GM18868 (cell line): ENCODE measurements around the gene SLC17A3.

Experiments used
- ATAC-seq: cut with Tn5 transposase; IDR thresholded peaks from one replicate; pipeline ENCODE4 v1.9.1; 2021; ENCODE audit warnings: mild to moderate bottlenecking, moderate library complexity; ENCODE audit not compliant: unreplicated experiment

SLC17A3 gene, protein sequence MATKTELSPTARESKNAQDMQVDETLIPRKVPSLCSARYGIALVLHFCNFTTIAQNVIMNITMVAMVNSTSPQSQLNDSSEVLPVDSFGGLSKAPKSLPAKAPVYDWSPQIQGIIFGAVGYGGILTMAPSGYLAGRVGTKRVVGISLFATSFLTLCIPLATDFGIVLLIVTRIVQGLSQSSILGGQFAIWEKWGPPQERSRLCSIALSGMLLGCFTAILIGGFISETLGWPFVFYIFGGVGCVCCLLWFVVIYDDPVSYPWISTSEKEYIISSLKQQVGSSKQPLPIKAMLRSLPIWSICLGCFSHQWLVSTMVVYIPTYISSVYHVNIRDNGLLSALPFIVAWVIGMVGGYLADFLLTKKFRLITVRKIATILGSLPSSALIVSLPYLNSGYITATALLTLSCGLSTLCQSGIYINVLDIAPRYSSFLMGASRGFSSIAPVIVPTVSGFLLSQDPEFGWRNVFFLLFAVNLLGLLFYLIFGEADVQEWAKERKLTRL

DNA sequence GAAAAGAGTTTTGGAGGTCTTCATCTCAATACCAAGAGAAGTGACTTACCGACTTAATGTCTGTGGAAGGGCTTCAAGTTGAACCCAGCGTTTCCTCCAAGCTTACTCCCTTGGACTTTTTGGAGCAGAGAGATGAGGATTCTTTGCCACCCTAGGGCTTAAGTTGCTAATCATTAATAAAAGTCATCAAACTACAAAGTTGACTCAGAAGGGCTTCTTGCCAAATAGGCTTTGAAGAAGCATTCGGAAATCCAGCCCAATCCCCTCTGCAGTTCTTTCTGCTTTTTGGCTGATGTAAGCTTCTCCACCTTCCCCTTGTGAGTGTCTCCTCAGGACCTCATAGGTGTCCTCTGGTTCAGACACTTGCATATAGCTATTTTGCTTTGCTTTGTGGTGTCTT lies at the start of gene SLC17A3:
Gene SLC17A3, minus strand, starts transcription at position 126 of the 400 bp plus-strand sequence. CDS start 5,856 bp downstream, outside the sequence.
- ATAC-seq = no peak

DNA sequence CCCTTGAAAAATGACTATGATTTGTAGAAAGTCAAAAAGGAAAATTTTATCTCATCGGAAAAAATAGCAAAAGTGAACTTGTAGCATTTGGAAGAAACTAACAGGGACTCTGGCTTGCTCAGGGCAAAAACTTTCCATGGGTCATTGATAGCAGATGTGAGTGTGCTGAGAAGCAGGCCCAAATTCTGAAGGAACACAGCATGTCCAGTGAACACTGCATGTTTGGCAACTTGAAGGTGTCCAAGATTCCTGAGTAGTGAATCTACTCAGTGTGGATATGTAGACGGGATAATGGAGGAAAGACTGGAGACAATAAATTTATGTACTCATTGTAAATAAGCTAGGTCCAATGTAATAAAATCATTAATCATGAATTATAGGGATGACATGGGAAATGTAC lies 48.3 kb upstream of the SLC17A3 start:
- ATAC-seq = no peak

DNA sequence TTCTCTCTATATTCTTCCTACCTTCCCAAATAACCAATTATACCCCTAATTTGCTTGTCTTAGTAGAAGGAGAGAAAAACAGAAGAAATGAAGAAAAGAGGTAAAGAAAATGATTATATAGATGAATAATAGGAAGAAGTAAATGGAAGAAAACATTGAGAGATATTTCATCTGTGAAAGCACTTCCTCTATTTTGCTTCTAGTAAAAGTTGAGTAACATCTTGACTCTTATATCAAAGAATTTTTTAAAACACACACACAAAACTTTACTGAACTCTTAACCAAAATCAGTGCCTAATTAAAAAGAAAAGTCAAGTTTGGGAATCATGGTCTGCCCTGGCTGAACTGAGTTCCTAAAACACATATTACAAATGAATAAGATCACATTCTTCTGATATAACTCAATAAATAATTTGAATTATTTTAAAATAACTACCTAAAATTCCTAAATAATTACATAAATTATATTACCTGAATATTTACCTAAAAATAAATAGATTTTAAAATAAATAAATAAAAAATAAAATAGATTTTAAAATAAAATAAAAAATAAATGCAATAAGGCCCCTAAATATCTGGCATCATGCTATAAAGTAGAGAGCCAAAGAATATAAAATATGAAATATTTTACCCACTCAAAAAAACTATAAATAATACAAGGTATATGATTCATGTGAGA lies 47.6 kb upstream of the SLC17A3 start:
- no peak for ATAC-seq

DNA sequence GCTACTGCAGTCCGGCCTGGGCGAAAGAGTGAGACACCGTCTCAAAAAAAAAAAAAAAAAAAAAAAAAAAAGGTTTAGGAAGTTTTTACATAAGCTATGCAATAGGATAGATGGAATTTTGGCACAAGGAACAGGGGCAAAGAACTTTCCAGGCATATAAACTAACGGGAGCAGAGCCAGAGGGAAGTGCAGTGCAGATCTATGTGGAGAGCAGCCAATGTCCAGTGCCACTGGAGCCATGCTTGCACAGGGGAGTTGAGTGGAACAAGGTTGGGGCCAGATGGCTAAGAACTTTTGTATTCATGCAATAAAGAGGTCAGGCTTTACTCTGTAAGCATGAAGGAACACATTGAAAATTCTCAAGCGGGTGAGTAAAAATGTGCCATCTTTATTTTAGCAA lies 45.6 kb upstream of the SLC17A3 start:
- no peak for ATAC-seq

DNA sequence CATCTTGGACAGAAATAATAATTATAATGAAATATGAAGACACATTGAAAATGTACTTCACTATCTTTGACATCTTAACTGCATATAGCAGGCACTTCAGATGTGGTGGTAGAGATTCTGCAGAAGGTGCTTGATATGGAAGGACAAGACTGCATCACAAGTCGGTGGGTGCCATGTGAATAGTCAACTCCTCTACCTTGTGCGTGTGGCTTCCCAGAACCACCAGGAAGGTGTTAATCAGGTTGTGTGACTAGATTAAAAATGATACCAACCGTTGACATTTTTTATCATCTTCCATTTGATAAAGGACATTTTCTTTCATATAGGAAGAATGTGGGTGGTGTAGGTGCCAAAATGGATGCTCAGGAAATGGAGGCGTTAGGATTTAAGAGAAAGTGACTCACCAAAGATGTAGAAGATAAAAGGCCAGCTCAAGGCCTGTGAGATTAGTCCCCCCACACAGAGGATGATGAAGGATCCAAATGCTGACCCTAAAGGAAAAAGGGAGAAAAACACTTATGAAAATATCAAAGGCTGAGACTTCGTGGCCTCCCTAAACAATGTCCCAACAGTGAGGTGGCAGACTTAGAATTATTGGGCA lies 44.1 kb upstream of the SLC17A3 start:
- no peak for ATAC-seq

DNA sequence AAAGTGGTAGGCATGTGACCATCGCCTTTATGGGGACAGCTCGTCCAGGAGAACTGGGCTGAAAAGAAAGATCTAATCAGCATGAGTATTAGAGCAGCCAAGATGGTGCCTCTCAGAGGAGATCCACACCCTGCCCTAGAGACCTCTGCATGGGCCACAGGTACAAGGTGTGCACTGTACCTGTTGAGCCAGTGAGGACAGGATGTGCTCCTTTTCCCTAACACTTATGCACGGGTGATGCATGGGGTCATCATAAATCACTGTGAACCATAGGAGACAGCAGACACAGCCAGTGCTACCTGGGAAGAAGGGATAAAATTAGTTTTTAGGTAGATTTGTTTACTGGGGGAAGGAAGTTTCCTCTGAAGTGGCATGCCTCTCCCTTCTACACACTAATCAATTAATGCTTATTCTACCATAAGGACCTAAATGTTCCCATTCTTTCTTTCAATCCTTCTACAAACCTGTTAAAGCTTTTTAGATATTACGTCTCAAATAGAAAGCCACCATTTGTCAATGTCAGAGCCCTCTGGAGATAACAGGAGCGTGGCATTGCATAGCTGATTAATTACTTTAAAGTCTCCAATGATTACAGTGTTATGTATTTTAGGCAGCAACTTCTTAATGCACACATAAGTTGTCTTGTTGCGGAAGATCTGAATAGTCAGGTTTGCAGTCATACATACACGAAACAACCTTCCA lies 42.9 kb upstream of the SLC17A3 start:
- no peak for ATAC-seq

DNA sequence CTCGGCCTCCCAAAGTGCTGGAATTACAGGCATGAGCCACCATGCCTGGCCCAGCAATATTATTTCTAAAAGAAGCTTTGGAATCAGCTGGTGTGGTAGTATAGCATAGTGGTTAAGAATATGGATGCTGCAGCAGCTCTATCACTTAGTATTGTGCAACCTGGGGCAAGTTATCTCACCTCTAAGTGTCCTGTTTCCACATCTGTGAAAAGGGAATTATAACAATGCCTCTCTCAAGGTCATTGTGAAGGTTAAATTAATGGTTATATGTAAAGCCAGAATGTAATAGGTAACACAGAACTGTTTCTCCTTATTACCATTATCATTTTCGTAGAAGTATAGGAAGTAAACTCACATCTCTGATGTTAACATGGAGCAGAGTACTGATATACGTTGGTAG lies 42.3 kb upstream of the SLC17A3 start:
- ATAC-seq = no peak

DNA sequence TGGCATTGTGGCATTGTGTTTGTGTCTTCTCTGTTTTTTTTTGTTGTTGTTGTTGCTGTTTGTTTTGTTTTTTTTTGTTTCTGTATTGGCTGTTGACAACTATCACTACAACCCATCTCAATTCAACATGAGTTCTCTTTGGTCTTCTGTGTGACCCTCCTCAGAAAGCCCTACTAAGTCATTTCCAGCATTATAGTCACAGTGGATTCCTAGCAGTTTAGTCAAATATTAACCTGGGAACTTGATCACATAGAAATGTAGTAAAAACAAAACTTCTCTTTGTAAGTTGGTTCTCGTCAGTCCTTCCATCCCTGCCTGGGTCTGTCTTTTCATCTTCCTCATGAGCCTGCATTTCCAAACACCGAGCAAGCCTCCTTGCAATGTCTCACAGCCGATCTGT lies 39.7 kb upstream of the SLC17A3 start:
- ATAC-seq = no peak

DNA sequence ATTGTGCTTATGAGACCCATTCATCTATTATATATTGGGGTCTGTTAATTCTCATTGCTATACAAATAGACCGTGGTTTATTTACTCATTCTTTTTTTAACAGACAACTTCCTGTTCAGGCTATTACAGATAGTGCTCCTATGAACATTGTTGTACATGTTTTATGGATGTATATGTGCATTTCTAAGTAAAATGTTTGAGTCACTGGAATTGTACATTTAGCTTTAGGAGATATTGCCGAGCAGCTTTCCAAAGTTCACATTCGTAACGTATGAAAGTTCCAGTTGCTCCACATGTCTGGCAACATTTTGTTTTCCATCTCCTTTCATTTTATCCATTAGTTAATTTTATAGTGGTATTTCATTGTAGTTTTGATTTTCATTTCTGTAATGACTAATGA lies 37.3 kb upstream of the SLC17A3 start:
- no peak for ATAC-seq

DNA sequence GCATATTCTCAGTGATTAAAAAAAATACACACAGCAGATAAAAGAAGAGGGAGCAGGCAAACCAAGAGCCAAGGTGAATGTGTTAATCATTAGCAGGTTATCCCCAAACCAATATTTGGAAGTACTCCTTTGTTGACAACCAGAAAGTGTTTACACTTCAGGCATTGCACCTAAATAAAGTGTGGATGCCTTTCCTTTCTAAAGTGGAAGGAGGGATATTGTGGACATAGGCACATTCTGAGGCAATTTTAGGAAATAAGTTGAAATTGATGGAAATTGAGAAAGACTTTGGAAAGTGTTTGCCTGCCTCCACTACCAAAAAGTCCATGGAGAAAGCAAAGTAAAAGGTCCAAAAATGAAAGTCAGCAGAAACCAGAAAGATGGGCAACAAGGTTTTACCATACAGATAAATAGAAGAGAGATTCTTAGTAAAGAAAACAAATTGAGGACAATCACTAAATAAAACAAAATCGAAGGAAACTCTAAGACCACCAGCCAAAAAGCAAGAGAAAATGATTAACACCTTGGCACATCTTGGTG lies 33.5 kb upstream of the SLC17A3 start:
- no peak for ATAC-seq

DNA sequence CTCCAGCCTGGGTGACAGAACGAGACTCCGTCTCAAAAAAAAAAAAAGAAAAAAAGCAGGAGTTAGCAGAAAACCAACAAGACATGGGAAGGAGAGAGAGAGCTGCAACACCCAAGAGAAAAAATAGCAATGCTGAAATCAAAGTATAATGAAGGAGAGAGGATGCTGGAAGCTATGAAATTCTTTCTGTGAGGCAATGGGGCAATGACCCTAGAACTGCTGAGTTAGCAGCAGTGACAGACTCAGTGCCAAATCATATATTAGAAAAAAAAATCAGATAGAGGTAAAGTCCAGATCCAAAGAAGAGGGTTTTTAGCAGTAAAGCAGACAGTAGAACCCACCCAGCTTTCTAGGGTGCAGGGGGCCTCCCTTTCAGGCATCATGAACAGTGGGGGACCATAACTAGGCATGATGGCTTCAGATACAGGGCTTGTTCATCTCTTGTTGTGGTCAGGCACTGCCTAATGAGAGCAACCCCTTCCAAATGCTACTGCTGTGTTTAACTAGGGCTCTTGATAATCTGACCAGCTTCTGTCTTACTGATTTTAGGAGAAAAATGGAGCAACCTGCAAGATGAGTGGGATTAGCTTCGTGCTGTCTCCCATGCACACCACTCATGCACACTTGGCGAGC lies 29.5 kb upstream of the SLC17A3 start:
- no peak for ATAC-seq

DNA sequence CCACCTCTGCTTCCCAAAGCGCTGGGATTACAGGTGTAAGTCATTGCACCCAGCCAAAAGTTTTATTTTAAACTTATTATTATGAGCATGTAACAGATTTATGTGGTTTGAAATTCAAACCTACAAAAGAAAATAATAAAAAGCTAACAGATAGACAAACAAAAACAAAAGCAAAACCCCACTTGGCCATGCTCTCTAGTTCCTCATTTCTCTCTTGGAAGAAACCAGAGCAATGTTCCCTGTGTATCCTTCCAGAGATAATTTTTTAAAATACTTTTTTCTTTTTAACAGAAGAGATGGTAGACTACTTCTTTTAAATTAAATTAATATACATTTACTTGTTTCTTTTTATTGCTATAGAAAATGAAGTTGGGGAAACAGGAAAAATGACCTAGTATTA lies 28.0 kb upstream of the SLC17A3 start:
- no peak for ATAC-seq

DNA sequence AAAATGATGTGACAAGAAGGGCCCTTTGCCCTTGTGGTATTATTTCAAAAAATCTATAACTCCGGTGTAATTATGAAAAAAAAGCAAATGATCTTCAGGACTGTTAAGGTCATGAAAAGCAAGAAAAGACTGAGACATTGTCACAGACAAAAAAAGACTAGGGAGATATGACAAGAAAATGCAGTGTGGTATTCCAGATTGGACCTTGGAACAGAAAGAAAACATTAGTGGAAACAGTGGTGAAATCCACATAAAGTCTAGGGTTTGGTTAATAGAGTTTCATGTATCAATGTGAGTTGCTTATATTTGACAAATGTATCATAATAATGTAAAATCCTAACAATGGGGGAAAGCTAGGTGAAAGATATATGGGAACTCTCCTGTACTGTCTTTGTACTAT lies 26.8 kb upstream of the SLC17A3 start:
- no peak for ATAC-seq

DNA sequence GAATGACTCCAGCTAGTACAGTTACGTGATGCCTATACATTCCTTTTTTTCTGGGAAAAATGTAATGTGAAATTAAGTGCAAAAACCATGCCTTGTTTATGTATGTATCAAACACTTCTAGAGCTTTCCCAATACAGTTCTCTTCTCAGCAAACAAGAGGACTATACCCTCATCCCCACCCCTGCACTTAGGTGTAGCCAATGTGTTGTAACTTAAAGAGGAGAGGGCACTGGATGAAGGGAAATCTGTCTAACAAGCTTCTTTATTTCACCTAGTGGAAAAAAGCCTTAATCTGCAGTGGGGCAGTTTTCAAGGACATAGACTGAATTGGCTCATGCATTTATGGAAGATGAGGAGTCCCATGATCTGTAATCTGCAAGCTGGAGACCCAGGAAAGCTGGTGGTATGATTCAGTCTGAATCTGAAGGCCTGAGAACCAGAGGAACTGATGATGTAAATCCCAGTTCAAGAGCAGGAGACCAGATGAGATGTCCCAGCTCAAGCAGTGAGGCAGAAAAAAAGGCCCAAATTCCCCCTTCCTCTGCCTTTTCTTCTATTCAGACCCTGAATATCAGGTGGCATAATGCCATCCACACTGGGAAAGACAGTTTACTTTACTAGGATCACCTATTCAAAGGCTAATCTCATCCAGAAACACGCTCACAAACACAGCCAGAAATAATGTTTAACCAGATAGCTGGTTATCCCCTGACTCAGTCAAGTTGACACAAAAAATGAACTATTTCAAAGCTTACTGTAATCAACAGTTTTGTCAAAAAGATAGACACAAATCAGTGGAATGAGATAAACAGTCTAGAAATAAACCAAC lies 25.8 kb upstream of the SLC17A3 start:
- ATAC-seq = no peak

DNA sequence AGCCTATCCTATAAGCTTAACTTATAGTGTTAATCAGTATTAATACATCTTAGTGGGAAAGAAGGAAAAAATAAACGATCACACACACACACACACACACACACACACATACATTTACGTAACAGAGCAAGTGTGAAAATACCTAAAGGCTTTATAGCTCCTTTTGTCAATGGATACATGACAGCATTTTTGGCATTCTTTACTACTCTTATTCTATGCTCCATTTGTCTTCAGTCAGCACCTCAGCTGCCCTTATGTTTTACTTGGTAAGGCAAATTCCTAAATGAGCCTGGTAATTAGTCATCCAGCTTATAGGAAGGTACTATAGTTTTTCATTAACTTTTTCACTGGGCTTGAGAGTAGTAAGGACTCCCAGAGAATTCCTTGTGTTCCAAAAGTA lies 25.1 kb upstream of the SLC17A3 start:
- no peak for ATAC-seq

DNA sequence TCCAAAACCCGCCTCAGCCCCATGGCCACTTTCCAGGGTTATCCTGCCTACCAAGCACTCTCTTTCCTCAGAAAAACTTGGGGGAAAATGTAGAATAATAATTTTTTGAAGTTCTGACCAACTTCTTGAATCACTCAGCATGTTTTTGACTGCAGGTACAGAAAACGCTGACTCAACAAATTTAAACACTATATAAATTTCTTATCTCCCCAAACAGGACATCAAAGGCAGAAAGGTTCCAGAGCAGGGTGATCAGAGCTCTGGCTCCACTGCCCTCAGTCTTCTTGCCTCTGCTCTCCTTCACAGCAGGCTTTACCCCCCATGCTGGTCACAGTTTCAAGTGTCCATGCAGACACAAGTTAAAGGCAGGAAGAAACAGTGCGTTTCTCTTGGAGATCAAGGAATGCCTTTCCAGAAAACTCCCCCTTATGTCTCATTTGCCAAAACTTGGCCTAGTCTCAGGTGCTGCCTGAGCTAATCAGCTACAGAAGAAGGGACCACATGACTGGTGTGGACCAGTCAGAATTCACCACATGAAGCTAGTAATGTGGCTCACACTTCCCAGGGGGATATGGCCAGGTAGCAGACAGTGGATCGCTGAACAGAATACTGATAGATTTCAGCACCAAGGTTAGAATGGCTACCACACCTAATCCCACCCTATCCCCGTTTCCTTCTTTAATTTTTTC lies 24.4 kb upstream of the SLC17A3 start:
- ATAC-seq = no peak

DNA sequence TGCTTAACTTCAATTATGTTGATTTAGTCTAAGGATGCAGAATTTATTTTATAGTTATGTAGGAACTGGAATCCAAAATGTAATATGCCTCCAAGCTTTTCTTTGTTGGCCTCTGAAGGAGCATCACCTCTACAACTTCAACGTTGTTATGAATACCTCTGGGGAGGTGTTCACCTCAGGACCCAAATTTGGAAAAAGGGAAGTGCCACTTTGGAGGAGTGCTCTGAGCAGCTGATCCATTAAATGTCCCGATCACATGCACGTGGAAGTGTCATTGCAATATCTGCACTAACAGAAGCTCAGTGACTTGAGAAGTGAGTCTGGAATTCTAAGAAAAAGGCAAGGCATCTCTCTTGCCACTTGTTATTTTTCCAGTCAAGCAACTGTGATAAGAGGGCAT lies 22.2 kb upstream of the SLC17A3 start:
- no peak for ATAC-seq

DNA sequence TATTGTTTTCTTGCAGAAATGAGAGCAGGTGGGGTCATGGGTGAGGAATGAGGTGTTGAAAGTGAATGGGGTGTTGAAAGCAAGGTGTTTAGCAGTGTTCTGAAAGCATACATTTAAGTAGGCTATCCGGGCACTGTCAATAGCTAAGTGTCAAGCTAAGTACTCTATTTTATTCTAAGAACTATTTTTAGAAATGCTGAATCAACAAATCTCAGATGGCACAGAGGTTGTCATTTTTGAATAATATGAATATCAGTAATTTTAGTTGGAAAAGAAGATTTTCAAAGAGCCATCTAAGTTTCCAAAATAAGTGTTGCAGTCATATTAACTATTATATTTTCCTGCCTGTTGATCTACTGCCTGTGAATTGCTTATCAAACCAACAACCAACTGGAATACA lies 21.7 kb upstream of the SLC17A3 start:
- ATAC-seq = no peak

DNA sequence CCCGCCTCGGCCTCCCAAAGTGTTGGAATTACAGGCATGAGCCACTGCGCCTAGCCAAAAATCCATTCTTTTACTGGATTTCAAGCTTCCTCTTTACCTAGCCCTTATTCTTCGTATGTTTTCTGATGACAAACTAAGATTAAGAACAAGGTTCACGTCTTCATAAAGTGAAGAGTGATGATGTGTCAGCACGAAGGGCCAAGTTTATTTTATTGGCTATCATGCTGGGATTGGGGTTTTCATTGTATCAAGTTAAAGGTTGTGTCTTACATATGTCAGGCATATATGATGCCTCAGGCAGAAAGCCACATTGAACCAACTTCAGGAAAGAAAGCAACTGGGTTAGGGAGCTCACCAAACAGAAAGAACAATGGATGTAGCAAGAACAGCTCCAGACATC lies 19.7 kb upstream of the SLC17A3 start:
- no peak for ATAC-seq
